B cell (primary cell): ENCODE results near the gene CNST. TPM values are rescaled to one million over a fixed set of nuclear protein-coding genes. Genes with fewer than 3 reads are reported as not detected.

Experiments
- ATAC-seq: fragments of 200-7000 bp; cut with Tn5 transposase; one replicate; pipeline ENCODE4 v1.10.0; 2021; ENCODE audit warnings: low read depth, mild to moderate bottlenecking, moderate number of reproducible peaks, moderate library complexity
- CTCF ChIA-PET: fragments of 350-600 bp; sonication (Branson Sonifier 250); formaldehyde crosslinking; loops from one replicate; lab custom pipeline; 2021; ENCODE audit warnings: antibody characterized with exemption, inconsistent platforms; lab: Charles Lee
- POLR2A ChIA-PET: fragments of 350-600 bp; sonication (Branson Sonifier 250); formaldehyde crosslinking; loops from one replicate; lab custom pipeline; 2021; ENCODE audit warnings: antibody characterized with exemption; lab: Charles Lee
- DNase-seq: peaks from one replicate; pipeline ENCODE4 v3.0.0; 2013
- H2AFZ ChIP-seq: 2 replicates; pipeline ENCODE4 v1.6.1; 2012; ENCODE audit warnings: mild to moderate bottlenecking, low read depth, low read length; ENCODE audit not compliant: insufficient read depth, poor library complexity, severe bottlenecking
- H3K27ac ChIP-seq, 2 donors: 1 replicate in 1 of 2; 2 replicates in 1 of 2; pipeline ENCODE4 v1.5.1; 2012 to 2013; ENCODE audit warnings: low read length in 2 of 2, mild to moderate bottlenecking in 2 of 2, moderate library complexity in 1 of 2
- H3K27me3 ChIP-seq, 4 experiments: fragments of 200-600 bp in 1 of 4; sonication (generic) in 1 of 4; replicated peaks in 1 of 4; 1 replicate in 2 of 4; 2 replicates in 2 of 4; pipeline versions ENCODE4 v1.6.1 to v1.7.0; 2013 to 2016; ENCODE audit warnings: low read length in 3 of 4, mild to moderate bottlenecking in 2 of 4, mixed read lengths in 1 of 4, moderate library complexity in 1 of 4; ENCODE audit not compliant: insufficient read depth in 4 of 4, control insufficient read depth in 3 of 4; ENCODE audit errors: control extremely low read depth in 1 of 4
- H3K36me3 ChIP-seq, 2 experiments: replicated peaks in 1 of 2; 1 replicate in 1 of 2; 2 replicates in 1 of 2; pipeline versions ENCODE4 v1.6.1 to v1.7.1; 2013; ENCODE audit warnings: low read length in 1 of 2; ENCODE audit not compliant: insufficient read depth in 2 of 2, control insufficient read depth in 1 of 2; ENCODE audit errors: control extremely low read depth in 1 of 2, extremely low read depth in 1 of 2
- H3K4me1 ChIP-seq, 2 donors: fragments of 200-600 bp in 1 of 2; sonication (generic) in 1 of 2; 1 replicate in 1 of 2; 2 replicates in 1 of 2; pipeline versions ENCODE4 v1.5.1 to v1.6.1; 2013 to 2017; ENCODE audit warnings: low read length in 2 of 2; ENCODE audit not compliant: control insufficient read depth in 2 of 2, insufficient read depth in 2 of 2
- H3K4me2 ChIP-seq: replicated peaks from 2 replicates; pipeline ENCODE3; 2012; ENCODE audit warnings: mild to moderate bottlenecking, low read depth, low read length; ENCODE audit not compliant: poor library complexity, severe bottlenecking
- H3K4me3 ChIP-seq, 5 experiments: fragments of 200-600 bp in 1 of 5; sonication (generic) in 1 of 5; 1 replicate in 3 of 5; 2 replicates in 2 of 5; pipeline versions ENCODE4 v1.5.1 to v1.7.0; 2011 to 2016; ENCODE audit warnings: low read length in 4 of 5, mild to moderate bottlenecking in 4 of 5, low read depth in 2 of 5, control low read depth in 1 of 5, moderate library complexity in 1 of 5; ENCODE audit not compliant: insufficient read depth in 1 of 5; ENCODE audit errors: control extremely low read depth in 1 of 5, extremely low read depth in 1 of 5
- H3K79me2 ChIP-seq: fragments of 200-600 bp; sonication (generic); one replicate; pipeline ENCODE4 v1.6.0; 2016; ENCODE audit warnings: low read length; ENCODE audit not compliant: control insufficient read depth, insufficient read depth
- H3K9ac ChIP-seq: fragments of 200-600 bp; sonication (generic); 2 replicates; pipeline ENCODE4 v1.6.1; 2017; ENCODE audit warnings: mild to moderate bottlenecking, low read length, moderate library complexity
- H3K9me3 ChIP-seq, 3 donors: one replicate each; pipeline versions ENCODE4 v1.6.1 to v1.7.1; 2013; ENCODE audit warnings: low read length in 2 of 3; ENCODE audit not compliant: control insufficient read depth in 2 of 3, insufficient read depth in 1 of 3; ENCODE audit errors: control extremely low read depth in 1 of 3
- H4K20me1 ChIP-seq: 2 replicates; pipeline ENCODE4 v1.6.0; 2012; ENCODE audit warnings: mild to moderate bottlenecking, low read length; ENCODE audit not compliant: insufficient read depth, control insufficient read depth, poor library complexity, severe bottlenecking
- H3K27ac Mint-ChIP-seq: one replicate; pipeline ENCODE4 v1.8.0; 2021; ENCODE audit warnings: mixed read lengths
- H3K27me3 Mint-ChIP-seq: one replicate; pipeline ENCODE4 v1.8.0; 2021; ENCODE audit warnings: mixed read lengths
- H3K4me1 Mint-ChIP-seq: one replicate; pipeline ENCODE4 v1.8.0; 2021; ENCODE audit warnings: mixed read lengths
- H3K4me3 Mint-ChIP-seq: one replicate; pipeline ENCODE4 v1.8.0; 2021; ENCODE audit warnings: mixed read lengths
- H3K9me3 Mint-ChIP-seq: one replicate; pipeline ENCODE4 v1.8.0; 2022; ENCODE audit warnings: mixed read lengths; ENCODE audit not compliant: insufficient read depth
- EZH2 ChIP-seq: IDR thresholded peaks from 2 replicates; pipeline ENCODE4 v1.6.1; 2012; ENCODE audit warnings: borderline replicate concordance, low read depth, mild to moderate bottlenecking, moderate library complexity, low read length; ENCODE audit not compliant: insufficient read depth, poor library complexity, severe bottlenecking
- WGBS: methylation state at CpG from one replicate; pipeline ENCODE4 v1.1.5; 2013; ENCODE audit warnings: missing lambda C conversion rate; ENCODE audit not compliant: insufficient coverage; 5-methylcytosine and 5-hydroxymethylcytosine counted together
- intact Hi-C: fragments of 100-400 bp; cut with micrococcal nuclease; formaldehyde crosslinking; loops from one replicate; pipeline ENCODE4 v1.10.0; 2022
- polyA plus RNA-seq: library from polyadenylated mRNA; depleted of rRNA; stranded (reverse); fragments of >200 nt; gene quantifications from 2 replicates; pipeline ENCODE4 v1.2.3, GENCODE V29; 2012
- total RNA-seq, 2 donors: library from RNA; stranded (reverse); fragments of 120-200 nt in 1 of 2; gene quantifications; 1 replicate in 1 of 2; 2 replicates in 1 of 2; pipeline versions ENCODE4 v1.2.3 to v1.2.4, GENCODE V29; 2013 to 2022
- TF ChIP-seq, protein P1 (sequence below): fragments of 200-600 bp; IDR thresholded peaks from one replicate; pipeline ENCODE4 v1.8.0; 2022; ENCODE audit warnings: antibody characterized with exemption, mild to moderate bottlenecking

Gene CNST
- total and polyA plus RNA-seq, 2 donors (not counting 1 experiment from before 2014, with no cell fraction given), result 26.9 to 54.0 TPM

GRCh38 chr1:246550402-246550801, 15.9 kb upstream of the CNST start:
- Histone ChIP-seq H3K27ac (no peak overlapping the region), H3K4me3 (no peak overlapping the region), H3K79me2 (peaks cover 31% of the 10 kb centered on the region), H3K4me1 (no peaks in the 10 kb centered on the region), H3K9ac (no peak overlapping the region), H3K27me3 (no peaks in the 10 kb centered on the region), H2AFZ (no peak overlapping the region), H4K20me1 (peaks cover 18% of the 10 kb centered on the region), H3K4me2 (no peak overlapping the region), H3K9me3 (no peaks in the 10 kb centered on the region), H3K36me3 (peaks cover 12 to 56% of the 10 kb centered on the region in 2 experiments)
- no peaks in the 10 kb centered on the region for H3K9me3 Mint-ChIP-seq
- ChIA-PET POLR2A (no interaction called here), CTCF (no interaction called here)
- intact Hi-C loops, result no loop called here
- no peak overlapping the region for H3K27ac Mint-ChIP-seq
- TF ChIP-seq, protein P1, sequence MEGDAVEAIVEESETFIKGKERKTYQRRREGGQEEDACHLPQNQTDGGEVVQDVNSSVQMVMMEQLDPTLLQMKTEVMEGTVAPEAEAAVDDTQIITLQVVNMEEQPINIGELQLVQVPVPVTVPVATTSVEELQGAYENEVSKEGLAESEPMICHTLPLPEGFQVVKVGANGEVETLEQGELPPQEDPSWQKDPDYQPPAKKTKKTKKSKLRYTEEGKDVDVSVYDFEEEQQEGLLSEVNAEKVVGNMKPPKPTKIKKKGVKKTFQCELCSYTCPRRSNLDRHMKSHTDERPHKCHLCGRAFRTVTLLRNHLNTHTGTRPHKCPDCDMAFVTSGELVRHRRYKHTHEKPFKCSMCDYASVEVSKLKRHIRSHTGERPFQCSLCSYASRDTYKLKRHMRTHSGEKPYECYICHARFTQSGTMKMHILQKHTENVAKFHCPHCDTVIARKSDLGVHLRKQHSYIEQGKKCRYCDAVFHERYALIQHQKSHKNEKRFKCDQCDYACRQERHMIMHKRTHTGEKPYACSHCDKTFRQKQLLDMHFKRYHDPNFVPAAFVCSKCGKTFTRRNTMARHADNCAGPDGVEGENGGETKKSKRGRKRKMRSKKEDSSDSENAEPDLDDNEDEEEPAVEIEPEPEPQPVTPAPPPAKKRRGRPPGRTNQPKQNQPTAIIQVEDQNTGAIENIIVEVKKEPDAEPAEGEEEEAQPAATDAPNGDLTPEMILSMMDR, result no peak
- TF ChIP-seq EZH2, result no peak
- DNase-seq (no peak), ATAC-seq (no peak)
- H3K4me1 Mint-ChIP-seq, result peaks cover 1% of the 10 kb centered on the region
- H3K4me3 Mint-ChIP-seq, result no peak overlapping the region
- WGBS, result 71% methylated on average over 7 of the region's 11 CpGs
- H3K27me3 Mint-ChIP-seq, result no peaks in the 10 kb centered on the region

DNA sequence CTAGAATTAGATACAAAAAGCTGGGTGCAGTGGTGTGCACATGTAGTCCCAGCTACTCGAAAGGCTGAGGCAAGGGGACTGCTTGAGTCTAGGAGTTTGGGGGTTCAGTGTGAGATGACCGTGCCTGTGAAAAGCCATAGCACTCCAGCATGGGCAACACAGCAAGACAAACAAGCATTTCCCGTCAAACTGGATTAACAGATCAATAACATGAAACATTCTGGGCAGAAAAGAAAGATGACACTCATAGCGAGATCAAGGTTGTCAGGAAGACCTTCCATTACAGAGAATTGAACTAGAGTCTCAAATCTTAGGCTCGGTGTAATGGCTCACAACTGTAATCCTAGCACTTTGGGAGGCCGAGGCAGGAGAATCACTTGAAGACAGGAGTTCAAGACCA, 14.1 kb upstream of the CNST start:
- no peak overlapping the region for H3K4me3 ChIP-seq
- H3K4me1 Mint-ChIP-seq, result peaks cover 1% of the 10 kb centered on the region
- no peak overlapping the region for H3K4me3 Mint-ChIP-seq
- peaks cover 40% of the 10 kb centered on the region for H3K79me2 ChIP-seq
- 98% methylated on average over 5 of the region's 6 CpGs for WGBS
- H3K27ac ChIP-seq, result no peak overlapping the region
- H3K4me2 ChIP-seq, result no peak overlapping the region
- no peak overlapping the region for H2AFZ ChIP-seq
- intact Hi-C loops, result no loop called here
- DNase-seq (no peak), ATAC-seq (no peak)
- no peaks in the 10 kb centered on the region for H3K27me3 ChIP-seq
- TF ChIP-seq, protein P1, result no peak
- no peaks in the 10 kb centered on the region for H3K4me1 ChIP-seq
- H3K27ac Mint-ChIP-seq, result no peak overlapping the region
- H4K20me1 ChIP-seq, result peaks cover 13% of the 10 kb centered on the region
- no peaks in the 10 kb centered on the region for H3K9me3 ChIP-seq
- no peak overlapping the region for H3K9ac ChIP-seq
- H3K9me3 Mint-ChIP-seq, result no peaks in the 10 kb centered on the region
- ChIA-PET CTCF (no interaction called here), POLR2A (no interaction called here)
- peaks cover 17 to 70% of the 10 kb centered on the region in 2 experiments for H3K36me3 ChIP-seq
- no peaks in the 10 kb centered on the region for H3K27me3 Mint-ChIP-seq
